Activated naive CD4-positive, alpha-beta T cell treated with Interleukin-2 at 50 U/mL for 16 hours (primary cell): ENCODE data around the gene ANKRD12.
"Not testable (repeated sequence)": the region's sequence is repeated elsewhere in the genome, so short reads cannot be mapped to it uniquely, and the experiment has no call there.

ENCODE experiments used
- DNase-seq: peaks from one replicate; pipeline ENCODE4 v3.0.0-alpha.2; 2020

ANKRD12 gene

GRCh38 chr18:9136315-9137155 is at the start of gene ANKRD12:
Gene ANKRD12, plus strand, starts transcription at chr18:9136781. Its CDS starts 45,652 bp downstream, at chr18:9182433.
- peak; percentile 99 for DNase-seq

GRCh38 chr18:9087144-9087543 is 49.4 kb upstream of the ANKRD12 start:
- DNase-seq = no peak

- DNase-seq = no peak
Measured at GRCh38 chr18:9088252-9088651, 48.3 kb upstream of the ANKRD12 start.

GRCh38 chr18:9088727-9089126 is 47.9 kb upstream of the ANKRD12 start:
- not testable (repeated sequence) for DNase-seq

GRCh38 chr18:9090578-9090977 is 46.0 kb upstream of the ANKRD12 start:
- DNase-seq = no peak

- DNase-seq = peak; percentile 47
Measured at GRCh38 chr18:9091066-9091476, 45.5 kb upstream of the ANKRD12 start.

- DNase-seq = no peak
Measured at GRCh38 chr18:9092665-9093064, 43.9 kb upstream of the ANKRD12 start.

- DNase-seq = not testable (repeated sequence)
Measured at GRCh38 chr18:9093109-9093508, 43.5 kb upstream of the ANKRD12 start.

GRCh38 chr18:9094307-9095226 is 42.0 kb upstream of the ANKRD12 start:
- DNase-seq = peak; percentile 78

- peak; percentile 71 for DNase-seq
Measured at GRCh38 chr18:9095297-9096006, 41.1 kb upstream of the ANKRD12 start.

- no peak for DNase-seq
Measured at GRCh38 chr18:9096007-9096371, 40.6 kb upstream of the ANKRD12 start.

- no peak for DNase-seq
Measured at GRCh38 chr18:9096685-9097084, 39.9 kb upstream of the ANKRD12 start.

- DNase-seq = no peak
Measured at GRCh38 chr18:9097349-9097748, 39.2 kb upstream of the ANKRD12 start.

- no peak for DNase-seq
Measured at GRCh38 chr18:9100796-9101195, 35.8 kb upstream of the ANKRD12 start.

- DNase-seq = no peak
Measured at GRCh38 chr18:9101730-9102507, 34.7 kb upstream of the ANKRD12 start.

- DNase-seq = peak; percentile 98
Measured at GRCh38 chr18:9102508-9103375, 33.8 kb upstream of the ANKRD12 start, which contains the start of gene NDUFV2. Gene NDUFV2, plus strand, starts transcription at chr18:9102699. Its CDS starts 45 bp downstream, at chr18:9102744.

- DNase-seq = no peak
Measured at GRCh38 chr18:9103376-9103873, 33.2 kb upstream of the ANKRD12 start.

- DNase-seq = no peak
Measured at GRCh38 chr18:9104244-9104901, 32.2 kb upstream of the ANKRD12 start.

- no peak for DNase-seq
Measured at GRCh38 chr18:9105420-9105819, 31.2 kb upstream of the ANKRD12 start.

GRCh38 chr18:9106094-9106493 is 30.5 kb upstream of the ANKRD12 start:
- DNase-seq = no peak
